Gastrocnemius medialis (tissue), 4 donors: ENCODE data around the gene OPCML. TPM values are rescaled to one million over a fixed set of nuclear protein-coding genes. Genes with fewer than 3 reads are reported as not detected.

Experiments
- ATAC-seq, 2 donors: fragments of 150-250 bp; one replicate each; pipeline ENCODE4 v1.9.1; 2016
- DNase-seq, 2 donors: peaks; one replicate each; pipeline ENCODE4 v3.0.0-alpha.2; 2019
- H3K27ac ChIP-seq, 4 donors: fragments of 200-600 bp; sonication (generic); 1 replicate in 1 of 4; 2 replicates in 3 of 4; pipeline ENCODE4 v1.5.1; 2016 to 2018; ENCODE audit warnings: mild to moderate bottlenecking in 2 of 4, moderate library complexity in 1 of 4
- H3K27me3 ChIP-seq, 3 donors: fragments of 200-600 bp; sonication (generic) in 2 of 3; 1 replicate in 1 of 3; 2 replicates in 2 of 3; pipeline versions ENCODE4 v1.5.1 to v1.6.0; 2016 to 2019; ENCODE audit warnings: mild to moderate bottlenecking in 1 of 3, moderate library complexity in 1 of 3
- H3K36me3 ChIP-seq, 2 donors: fragments of 200-600 bp; sonication (generic) in 1 of 2; one replicate each; pipeline ENCODE4 v1.5.1; 2017 to 2018
- H3K4me1 ChIP-seq, 2 donors: fragments of 200-600 bp; sonication (generic) in 1 of 2; one replicate each; pipeline ENCODE4 v1.5.1; 2016 to 2017; ENCODE audit warnings: mild to moderate bottlenecking in 2 of 2
- H3K4me3 ChIP-seq, 4 donors: fragments of 200-600 bp; sonication (generic) in 3 of 4; 1 replicate in 1 of 4; 2 replicates in 3 of 4; pipeline ENCODE4 v1.5.1; 2016 to 2019; ENCODE audit warnings: mild to moderate bottlenecking in 2 of 4
- H3K9me3 ChIP-seq, 3 donors: fragments of 200-600 bp; sonication (generic) in 2 of 3; 1 replicate in 1 of 3; 2 replicates in 2 of 3; pipeline ENCODE4 v1.5.1; 2016 to 2019
- POLR2A ChIP-seq, 2 donors: fragments of 450-650 bp; IDR thresholded peaks; one replicate each; pipeline ENCODE4 v1.6.1; 2017; ENCODE audit warnings: antibody characterized with exemption in 2 of 2, mild to moderate bottlenecking in 2 of 2, moderate library complexity in 2 of 2
- in situ Hi-C, 4 donors: fragments of 200-750 bp; cut with MboI; loops; one replicate each; pipeline versions ENCODE4 v1.15.0 to v1.8.0; 2017; ENCODE audit warnings: low sequenced_read_pairs in 4 of 4
- intact Hi-C: fragments of 100-400 bp; cut with DNase I; formaldehyde crosslinking; loops from one replicate; pipeline ENCODE4 v1.15.1; 2023; ENCODE audit warnings: low total_unique reads
- total RNA-seq, 4 donors: library from RNA; depleted of rRNA; stranded (reverse); fragments of >200 nt; gene quantifications; one replicate each; pipeline versions ENCODE4 v1.1.0 to v1.2.3, GENCODE V29; 2016
- TF ChIP-seq, protein P1 (sequence below), 5 experiments: fragments of 450-650 bp in 3 of 5; fragments of 200-600 bp in 2 of 5; sonication (generic) in 2 of 5; IDR thresholded peaks in 4 of 5; conservative IDR thresholded peaks in 1 of 5; 1 replicate in 4 of 5; 2 replicates in 1 of 5; pipeline ENCODE4 v1.5.1; 2016 to 2019; ENCODE audit warnings: antibody characterized with exemption in 5 of 5, mild to moderate bottlenecking in 3 of 5, moderate library complexity in 3 of 5

The OPCML gene
- total RNA-seq, 4 donors from 2014 or later = not detected

DNA sequence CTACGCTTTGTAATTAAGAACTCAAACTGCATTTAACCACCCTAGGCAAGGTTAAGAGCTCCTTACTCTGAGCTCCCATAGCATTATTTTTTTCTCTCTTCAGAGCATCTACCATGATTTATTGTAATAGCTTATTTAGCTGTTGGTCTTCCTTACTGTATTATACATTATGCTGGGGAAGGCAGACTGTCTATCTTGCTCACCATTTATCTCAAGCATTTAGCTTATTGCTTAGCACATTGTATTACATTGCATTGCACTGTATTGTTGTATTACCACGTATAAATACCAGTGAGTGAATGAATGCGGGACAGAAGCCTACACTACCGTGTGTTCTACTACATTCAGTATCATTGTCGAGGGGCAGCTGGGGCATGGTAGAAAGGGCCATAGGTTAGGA, 324.3 kb downstream of the OPCML start:
- H3K4me1 ChIP-seq = no peaks in the 10 kb centered on the region
- intact Hi-C loops = no loop called here
- no peak overlapping the region for H3K4me3 ChIP-seq
- in situ Hi-C loops = no loop called here
- DNase-seq (no peak), ATAC-seq (no peak)
- no peak for TF ChIP-seq POLR2A (IDR thresholded peaks at IDR 0.05)
- TF ChIP-seq, protein P1, sequence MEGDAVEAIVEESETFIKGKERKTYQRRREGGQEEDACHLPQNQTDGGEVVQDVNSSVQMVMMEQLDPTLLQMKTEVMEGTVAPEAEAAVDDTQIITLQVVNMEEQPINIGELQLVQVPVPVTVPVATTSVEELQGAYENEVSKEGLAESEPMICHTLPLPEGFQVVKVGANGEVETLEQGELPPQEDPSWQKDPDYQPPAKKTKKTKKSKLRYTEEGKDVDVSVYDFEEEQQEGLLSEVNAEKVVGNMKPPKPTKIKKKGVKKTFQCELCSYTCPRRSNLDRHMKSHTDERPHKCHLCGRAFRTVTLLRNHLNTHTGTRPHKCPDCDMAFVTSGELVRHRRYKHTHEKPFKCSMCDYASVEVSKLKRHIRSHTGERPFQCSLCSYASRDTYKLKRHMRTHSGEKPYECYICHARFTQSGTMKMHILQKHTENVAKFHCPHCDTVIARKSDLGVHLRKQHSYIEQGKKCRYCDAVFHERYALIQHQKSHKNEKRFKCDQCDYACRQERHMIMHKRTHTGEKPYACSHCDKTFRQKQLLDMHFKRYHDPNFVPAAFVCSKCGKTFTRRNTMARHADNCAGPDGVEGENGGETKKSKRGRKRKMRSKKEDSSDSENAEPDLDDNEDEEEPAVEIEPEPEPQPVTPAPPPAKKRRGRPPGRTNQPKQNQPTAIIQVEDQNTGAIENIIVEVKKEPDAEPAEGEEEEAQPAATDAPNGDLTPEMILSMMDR (IDR thresholded peaks at IDR 0.05 in 4 of 5, conservative IDR thresholded peaks at IDR 0.05 in 1 of 5) = no peak
- no peaks in the 10 kb centered on the region for H3K27me3 ChIP-seq
- H3K36me3 ChIP-seq = no peaks in the 10 kb centered on the region
- H3K9me3 ChIP-seq = no peaks in the 10 kb centered on the region
- H3K27ac ChIP-seq = no peak overlapping the region

- Histone ChIP-seq H3K27ac (no peak overlapping the region), H3K9me3 (no peaks in the 10 kb centered on the region), H3K4me3 (no peak overlapping the region), H3K36me3 (no peaks in the 10 kb centered on the region), H3K4me1 (no peaks in the 10 kb centered on the region), H3K27me3 (peaks cover 0 to 4% (median 0%) of the 10 kb centered on the region in 3 donors)
- in situ Hi-C loops (no loop called here), intact Hi-C loops (no loop called here)
- no peak for TF ChIP-seq POLR2A (IDR thresholded peaks at IDR 0.05)
- TF ChIP-seq, protein P1 (IDR thresholded peaks at IDR 0.05 in 4 of 5, conservative IDR thresholded peaks at IDR 0.05 in 1 of 5) = no peak
- DNase-seq (no peak), ATAC-seq (no peak)
Measured at GRCh38 chr11:133206313-133207005, 325.8 kb downstream of the OPCML start.

DNA sequence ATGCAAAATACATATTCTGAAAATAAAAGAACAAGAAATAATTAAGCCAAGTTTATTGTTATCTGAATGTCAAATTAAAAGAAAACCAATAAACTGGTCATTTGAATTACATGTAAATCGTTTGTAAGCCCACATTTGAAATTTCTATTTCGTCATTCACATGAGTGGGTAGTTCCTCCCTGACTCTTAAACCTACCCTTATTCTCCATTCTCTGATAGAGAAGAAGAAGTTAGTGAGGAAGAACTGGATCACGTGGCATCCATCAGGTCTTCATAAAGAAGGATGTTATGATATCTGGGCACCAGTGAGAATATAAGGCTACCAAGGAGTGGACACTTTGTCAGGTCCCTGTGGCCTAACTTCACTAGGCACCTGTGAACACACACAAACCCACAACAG, 328.1 kb downstream of the OPCML start:
- Histone ChIP-seq H3K4me3 (no peak overlapping the region), H3K4me1 (no peaks in the 10 kb centered on the region), H3K27me3 (peaks cover 0 to 4% (median 0%) of the 10 kb centered on the region in 3 donors), H3K27ac (no peak overlapping the region), H3K36me3 (no peaks in the 10 kb centered on the region), H3K9me3 (no peaks in the 10 kb centered on the region)
- no peak for DNase-seq
- intact Hi-C loops (no loop called here), in situ Hi-C loops (no loop called here)
- no peak for TF ChIP-seq POLR2A (IDR thresholded peaks at IDR 0.05)
- TF ChIP-seq, protein P1 (IDR thresholded peaks at IDR 0.05 in 4 of 5, conservative IDR thresholded peaks at IDR 0.05 in 1 of 5) = no peak
- ATAC-seq = no peak

DNA sequence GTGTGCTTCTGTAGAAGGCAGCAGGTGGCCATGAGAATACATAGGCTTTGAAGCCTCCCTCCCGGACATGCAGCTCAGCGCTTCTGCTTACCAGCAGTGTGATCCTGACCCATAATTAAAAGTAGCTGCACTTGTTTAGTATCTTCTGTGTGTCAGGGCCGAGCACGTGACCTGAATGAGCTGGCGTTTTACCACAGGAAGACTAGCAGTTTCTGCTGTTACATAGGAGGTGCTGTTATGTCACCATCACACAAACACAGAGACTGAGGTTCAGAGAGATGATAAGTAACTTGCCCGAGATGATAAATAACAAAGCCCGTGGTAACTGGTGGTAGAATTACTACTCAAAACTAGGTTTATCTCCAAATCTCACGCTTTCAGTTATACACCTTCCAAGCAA, 329.5 kb downstream of the OPCML start:
- Histone ChIP-seq H3K9me3 (no peaks in the 10 kb centered on the region), H3K36me3 (no peaks in the 10 kb centered on the region), H3K27ac (no peak overlapping the region), H3K4me1 (no peaks in the 10 kb centered on the region), H3K27me3 (peaks cover 0 to 4% (median 0%) of the 10 kb centered on the region in 3 donors), H3K4me3 (no peak overlapping the region)
- no peak for DNase-seq
- in situ Hi-C loops (no loop called here), intact Hi-C loops (no loop called here)
- ATAC-seq = no peak
- TF ChIP-seq, protein P1 (IDR thresholded peaks at IDR 0.05 in 4 of 5, conservative IDR thresholded peaks at IDR 0.05 in 1 of 5) = no peak
- no peak for TF ChIP-seq POLR2A (IDR thresholded peaks at IDR 0.05)

DNA sequence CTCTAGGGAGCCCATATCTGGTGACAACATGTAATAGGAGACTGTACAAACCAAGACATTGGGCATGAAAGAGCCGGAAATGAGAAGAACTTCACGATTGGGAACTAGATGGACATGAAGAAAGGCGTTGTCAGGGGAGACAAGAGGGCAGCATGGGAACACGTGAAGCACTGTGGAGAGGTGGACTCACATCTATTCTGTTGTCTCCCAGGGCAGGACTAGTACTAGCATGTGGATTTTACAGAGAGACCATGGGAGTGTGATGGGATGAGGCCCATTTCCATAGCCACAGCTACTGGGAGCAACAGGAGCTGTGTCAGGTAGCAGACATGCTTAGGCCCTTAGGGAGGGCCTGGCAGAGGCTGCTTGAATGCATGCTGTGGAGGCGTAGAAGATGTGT, 333.9 kb downstream of the OPCML start:
- ATAC-seq (no peak), DNase-seq (no peak)
- H3K4me3 ChIP-seq = no peak overlapping the region
- intact Hi-C loops = no loop called here
- no peaks in the 10 kb centered on the region for H3K9me3 ChIP-seq
- H3K27ac ChIP-seq = no peak overlapping the region
- peaks cover 0 to 6% (median 0%) of the 10 kb centered on the region in 3 donors for H3K27me3 ChIP-seq
- H3K36me3 ChIP-seq = no peaks in the 10 kb centered on the region
- TF ChIP-seq, protein P1 (IDR thresholded peaks at IDR 0.05 in 4 of 5, conservative IDR thresholded peaks at IDR 0.05 in 1 of 5) = no peak
- TF ChIP-seq POLR2A (IDR thresholded peaks at IDR 0.05) = no peak
- in situ Hi-C loops = no loop called here
- no peaks in the 10 kb centered on the region for H3K4me1 ChIP-seq
